C4-2B (cell line): ENCODE data around the gene DOCK6.

Experiments
- CTCF ChIP-seq: fragments of 450-650 bp; conservative IDR thresholded peaks from 2 replicates; pipeline ENCODE4 v1.5.1; 2017; ENCODE audit warnings: mild to moderate bottlenecking
- ZFX ChIP-seq: fragments of 450-650 bp; IDR thresholded peaks from 2 replicates; pipeline ENCODE4 v1.6.1; 2017

- no peak for TF ChIP-seq CTCF
- no peak for TF ChIP-seq ZFX
Measured at GRCh38 chr19:11296264-11296663, 33.9 kb upstream of the DOCK6 start.
